GM18870 (cell line): ENCODE results near the gene ABCB10.
"Not testable (repeated sequence)": the region's sequence is repeated elsewhere in the genome, so short reads cannot be mapped to it uniquely, and the experiment has no call there.

Source experiments
- ATAC-seq: cut with Tn5 transposase; IDR thresholded peaks from one replicate; pipeline ENCODE4 v1.9.1; 2021; ENCODE audit warnings: moderate library complexity; ENCODE audit not compliant: unreplicated experiment

The ABCB10 gene

DNA sequence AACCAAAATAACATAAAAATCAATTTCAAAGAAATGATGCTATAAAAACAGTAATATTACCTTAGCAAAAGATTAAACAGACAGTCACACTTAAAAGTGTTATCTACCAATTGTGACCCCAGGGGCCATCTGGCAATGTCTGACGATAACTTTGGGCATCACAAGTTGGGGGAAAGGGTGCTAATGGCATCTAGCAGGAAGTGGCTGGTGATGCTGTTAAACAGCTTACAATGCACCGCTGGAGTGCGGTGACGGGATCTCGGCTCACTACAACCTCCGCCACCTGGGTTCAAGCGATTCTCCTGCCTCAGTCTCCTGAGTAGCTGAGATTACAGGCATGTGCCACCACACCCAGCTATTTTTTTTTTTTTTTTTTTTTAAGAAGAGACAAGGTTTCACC is 78.0 kb downstream of the ABCB10 start:
- no peak for ATAC-seq

DNA sequence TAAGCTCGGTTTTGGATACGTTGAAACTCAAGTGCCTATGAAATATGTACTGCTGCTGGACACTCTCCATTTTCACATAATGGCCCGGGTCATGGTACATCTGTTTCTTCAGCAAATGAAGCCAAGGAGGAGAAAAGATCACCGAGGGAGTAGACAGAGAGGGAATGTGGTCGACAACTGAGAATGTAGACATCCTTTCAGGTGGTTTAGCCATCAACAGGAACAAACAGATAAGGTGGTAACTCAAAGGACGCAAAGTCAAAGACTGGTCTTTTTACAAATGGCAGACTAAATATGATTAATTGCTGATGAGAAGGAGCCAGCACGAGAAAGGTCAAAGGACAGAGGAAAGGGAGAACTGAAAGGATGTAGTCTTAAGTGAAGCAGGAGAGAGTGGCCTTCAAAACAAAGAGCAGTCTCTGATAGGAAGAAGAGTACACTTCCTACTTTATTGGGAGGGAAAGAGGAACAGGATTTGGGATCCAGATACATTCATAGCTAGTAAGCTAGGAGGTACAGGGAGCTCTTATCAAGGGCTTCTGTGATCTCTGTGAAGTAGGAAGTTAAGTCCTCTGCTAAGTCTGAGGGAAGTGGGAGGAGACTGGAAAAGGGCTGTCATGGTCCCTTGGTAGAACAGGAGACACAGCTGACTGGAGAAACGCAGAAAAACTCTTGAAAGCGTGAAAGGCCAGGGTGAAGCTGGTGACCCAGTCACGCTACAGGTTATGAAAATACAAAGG is 78.7 kb downstream of the ABCB10 start:
- peak; percentile 58 for ATAC-seq

DNA sequence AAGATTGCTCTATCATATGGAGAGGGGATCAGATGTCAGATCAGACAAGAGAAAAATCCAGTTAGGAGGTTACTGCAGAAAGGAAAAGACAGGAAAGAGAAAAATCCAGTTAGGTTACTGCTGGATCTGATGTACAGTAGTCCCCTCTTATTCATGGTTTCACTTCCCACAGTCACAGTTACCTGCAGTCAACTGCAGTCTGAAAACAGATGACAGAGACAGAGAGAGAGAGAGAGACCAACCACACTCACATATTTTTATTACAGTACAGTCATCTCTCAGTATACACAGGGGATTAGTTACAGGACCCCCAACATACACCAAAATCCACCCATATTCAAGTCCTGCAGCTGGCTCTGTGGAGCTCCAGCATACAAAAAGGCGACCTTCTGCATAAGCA is 79.7 kb downstream of the ABCB10 start:
- ATAC-seq = peak; percentile 57

DNA sequence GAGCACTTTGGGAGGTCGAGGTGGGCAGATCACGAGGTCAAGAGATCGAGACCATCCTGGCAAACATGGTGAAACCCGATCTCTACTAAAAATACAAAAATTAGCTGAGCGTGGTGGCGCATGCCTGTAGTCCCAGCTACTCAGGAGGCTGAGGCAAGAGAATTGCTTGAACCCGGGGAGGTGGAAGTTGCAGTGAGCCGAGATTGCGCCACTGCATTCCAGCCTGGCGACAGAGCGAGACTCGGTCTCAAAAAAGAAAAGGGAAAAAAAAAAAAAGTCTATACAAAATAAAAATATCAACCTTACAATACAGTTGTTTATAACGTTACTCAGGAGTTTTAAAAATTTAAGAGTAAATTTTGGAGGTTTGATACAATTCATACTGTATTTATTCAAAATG is 82.6 kb downstream of the ABCB10 start:
- not testable (repeated sequence) for ATAC-seq

DNA sequence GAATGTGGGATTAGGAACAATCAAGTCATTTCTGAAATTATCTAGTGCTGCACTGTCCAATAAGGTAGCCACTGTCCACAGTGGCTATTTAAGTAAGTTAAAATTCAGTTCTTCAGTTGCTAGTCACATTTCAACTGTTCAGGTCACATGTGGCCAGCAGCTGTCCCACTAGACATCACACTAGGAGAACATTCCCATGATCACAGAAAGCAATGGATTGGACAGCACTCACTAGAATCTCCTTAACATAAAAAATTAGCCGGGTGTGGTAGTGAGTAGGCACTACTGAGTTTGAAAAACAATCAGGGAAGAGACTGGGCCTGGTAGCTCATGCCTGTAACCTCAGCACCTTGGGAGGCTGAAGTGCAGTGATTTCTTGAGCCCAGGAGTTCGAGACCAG is 84.0 kb downstream of the ABCB10 start:
- no peak for ATAC-seq

DNA sequence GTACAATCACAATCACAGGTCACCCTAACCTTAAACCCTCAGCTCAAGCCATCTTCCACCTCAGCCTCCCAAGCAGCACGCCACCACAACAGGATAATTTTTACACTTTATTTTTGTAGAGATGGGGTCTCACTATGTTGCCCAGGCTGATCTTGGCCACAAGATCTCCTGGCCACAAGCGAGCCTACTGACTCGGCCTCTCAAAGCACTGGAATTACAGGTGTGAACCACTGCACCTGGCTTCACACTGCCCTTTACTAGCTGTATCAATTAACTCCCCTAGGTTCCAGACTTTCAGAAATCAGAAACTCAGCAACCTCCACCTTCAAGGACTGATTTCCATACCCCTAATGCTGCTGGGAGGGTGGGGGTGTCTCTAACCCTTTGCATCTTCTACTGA is 87.3 kb downstream of the ABCB10 start:
- no peak for ATAC-seq

DNA sequence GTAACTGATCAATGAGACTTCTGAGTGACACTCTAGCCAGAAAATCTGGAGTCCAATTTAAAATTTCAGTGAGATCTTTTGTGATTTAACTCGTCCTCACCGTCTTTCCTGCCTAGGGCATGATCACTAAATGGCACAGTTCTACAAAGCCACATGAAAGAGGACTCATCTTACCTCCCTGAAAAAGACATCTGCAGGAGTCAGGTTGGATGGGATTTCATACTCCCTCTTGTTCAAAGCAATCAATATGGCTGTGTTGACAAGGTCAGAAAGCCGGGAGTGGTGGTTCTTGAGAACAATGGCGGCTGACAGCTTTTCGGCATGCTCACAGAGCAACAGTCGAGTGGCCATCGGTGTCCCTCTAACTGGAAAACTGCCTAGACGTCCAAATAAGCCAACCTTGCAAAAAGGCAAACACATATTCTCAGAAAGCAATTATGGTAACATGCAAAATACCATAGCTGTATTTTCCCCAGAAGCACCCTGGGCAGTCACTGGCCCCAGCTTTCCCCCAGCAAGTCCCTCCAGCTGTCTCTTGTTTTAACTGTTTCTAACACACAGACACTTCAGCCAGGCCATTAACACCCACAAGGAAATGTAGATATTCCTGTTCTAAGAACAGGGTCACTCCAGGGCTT is 88.0 kb downstream of the ABCB10 start:
- no peak for ATAC-seq

DNA sequence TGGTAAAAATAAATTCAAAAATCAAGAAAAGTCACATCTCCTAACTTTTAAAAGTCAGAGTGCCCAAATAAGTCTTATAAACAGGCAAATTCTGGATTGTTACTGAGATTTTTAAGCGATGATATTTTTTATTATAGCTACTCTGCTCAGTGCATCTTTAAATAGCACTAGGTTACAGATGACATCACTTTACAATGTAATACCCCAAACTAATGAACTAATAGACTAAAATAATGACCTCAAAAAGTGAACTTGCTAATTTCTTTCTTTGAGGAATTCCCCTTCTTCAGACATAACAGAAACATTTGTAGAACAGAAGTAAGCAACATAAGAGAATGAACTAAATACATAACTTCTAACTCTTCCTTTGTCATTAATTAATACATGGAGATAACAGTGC is 91.6 kb downstream of the ABCB10 start:
- no peak for ATAC-seq
